ENCODE data around the gene GSC2. TPM values are rescaled to one million over a fixed set of nuclear protein-coding genes. Genes with fewer than 3 reads are reported as not detected.

The GSC2 gene
- total and polyA plus RNA-seq, 2 of the 8 experiments (the other 6 are each of a cell fraction or from before 2014, with no cell fraction given): 0.17 to 0.48 TPM

DNA sequence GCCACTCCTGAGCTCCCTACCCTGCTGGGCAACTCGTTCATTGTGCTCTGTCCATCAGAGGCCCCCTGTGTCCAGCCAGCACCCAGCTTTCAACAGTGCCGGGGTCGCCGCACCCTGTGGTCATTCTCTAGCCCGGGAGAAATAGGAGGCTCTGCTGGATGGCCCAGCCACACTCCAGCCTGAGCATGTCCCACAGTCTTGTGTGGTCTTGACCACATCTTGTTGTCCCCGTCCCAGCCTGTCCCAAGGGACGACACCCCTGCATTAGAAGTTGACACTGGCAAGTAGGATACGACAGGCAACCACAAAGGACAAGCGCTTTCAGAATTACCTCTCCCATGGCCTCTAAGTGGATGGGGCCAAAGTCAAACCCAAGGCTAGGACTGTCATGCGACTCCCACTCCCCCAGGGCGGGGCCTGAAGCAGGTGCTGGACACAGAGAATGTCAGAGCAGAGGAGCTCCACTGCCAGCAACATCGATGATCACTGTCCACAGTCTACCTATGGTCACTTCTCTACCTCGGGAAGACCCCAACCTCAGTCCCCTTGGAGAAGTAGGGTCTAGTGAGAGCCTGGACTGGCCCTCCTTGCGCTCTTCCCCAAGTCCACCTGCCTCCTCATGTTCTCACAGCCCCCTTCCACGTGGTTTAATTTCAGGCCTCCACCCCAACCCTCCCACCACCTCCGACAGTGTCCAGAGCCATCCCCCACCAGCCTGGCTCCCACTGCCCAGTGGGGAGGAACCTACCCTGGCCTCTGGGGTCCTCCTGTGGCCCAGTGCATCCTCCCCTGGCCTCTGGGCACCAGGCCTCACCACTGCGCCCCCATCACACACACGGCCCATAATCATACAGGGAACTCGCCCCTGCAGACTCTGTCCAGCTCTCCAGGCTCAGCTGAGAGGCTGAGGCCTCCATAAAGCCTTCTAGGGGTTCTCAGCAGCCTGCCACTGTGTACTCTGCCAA, 23.5 kb downstream of the GSC2 start (continued):
- TF ChIP-seq ZNF274 (IDR thresholded peaks at IDR 0.05; ENCODE audit: borderline replicate concordance, extremely low read depth, low read length) (no peak), CBX5 (IDR thresholded peaks at IDR 0.05; ENCODE audit: low read depth, low read length) (no peak), RBBP5 (IDR thresholded peaks at IDR 0.05; ENCODE audit: borderline replicate concordance, low read depth, low read length) (no peak)

All from H1 (cell line).